Posterior vena cava (tissue), 2 donors: Measurements from ENCODE around the gene GPBP1. TPM values are rescaled to one million over a fixed set of nuclear protein-coding genes. Genes with fewer than 3 reads are reported as not detected.

Experiments
- DNase-seq: peaks from one replicate; pipeline ENCODE4 v3.0.0-alpha.2; 2020; ENCODE audit warnings: low spot score
- intact Hi-C, 2 donors: fragments of 100-400 bp; cut with DNase I; formaldehyde crosslinking; loops; one replicate each; pipeline versions ENCODE4 v1.14.1 to v1.14.2; 2022 to 2023
- total RNA-seq, 2 donors: library from RNA; stranded (reverse); fragmentation: NEBNext Ultra II Directional; extraction: Animal tissue kit (Norgen Biotek cat#: 25700); gene quantifications; one replicate each; pipeline ENCODE4 v1.2.1, GENCODE V29; 2021
- donor health status: DM: yes; HTN: yes; CAD: no.
- donor health status: DM: yes; HTN: yes; CAD: no.

The GPBP1 gene
- total RNA-seq, 2 donors from 2014 or later = 51.2 to 51.6 TPM

GRCh38 chr5:57199866-57200265, 26.0 kb downstream of the GPBP1 start:
- intact Hi-C loops = no loop called here
- no peak for DNase-seq

GRCh38 chr5:57202811-57203210, 29.0 kb downstream of the GPBP1 start:
- no peak for DNase-seq
- intact Hi-C loops = no loop called here

GRCh38 chr5:57207007-57207653, 33.3 kb downstream of the GPBP1 start:
- intact Hi-C loops = no loop called here

GRCh38 chr5:57207681-57208080, 33.8 kb downstream of the GPBP1 start:
- DNase-seq = no peak
- intact Hi-C loops = no loop called here

More at GRCh38 chr5:57207007-57207653, 33.3 kb downstream of the GPBP1 start:
- DNase-seq = no peak

GRCh38 chr5:57209316-57210040, 35.6 kb downstream of the GPBP1 start:
- no peak for DNase-seq
- intact Hi-C loops = no loop called here

- intact Hi-C loops = no loop called here
- no peak for DNase-seq
These were observed 36.8 kb downstream of the GPBP1 start for GRCh38 chr5:57210633-57211032.

GRCh38 chr5:57211039-57211438, 37.2 kb downstream of the GPBP1 start:
- intact Hi-C loops = no loop called here
- no peak for DNase-seq

GRCh38 chr5:57215629-57216195, 41.9 kb downstream of the GPBP1 start:
- DNase-seq = no peak
- intact Hi-C loops = no loop called here

GRCh38 chr5:57216714-57217113, 42.9 kb downstream of the GPBP1 start:
- no peak for DNase-seq
- intact Hi-C loops = no loop called here

- intact Hi-C loops = no loop called here
These were observed 45.5 kb downstream of the GPBP1 start for GRCh38 chr5:57219386-57219785.

GRCh38 chr5:57221049-57221568, 47.2 kb downstream of the GPBP1 start:
- DNase-seq = no peak
- intact Hi-C loops = loop anchor here in 1 of 2 donors (5.0 kb wide), 1 partner anchor 319 kb away; no protein-coding TSS in a partner anchor

More at GRCh38 chr5:57219386-57219785, 45.5 kb downstream of the GPBP1 start:
- DNase-seq = no peak

- intact Hi-C loops = no loop called here
These were observed 51.7 kb downstream of the GPBP1 start for GRCh38 chr5:57225553-57225952.

GRCh38 chr5:57229313-57229712, 55.5 kb downstream of the GPBP1 start:
- intact Hi-C loops = no loop called here
- DNase-seq = no peak

More at GRCh38 chr5:57225553-57225952, 51.7 kb downstream of the GPBP1 start:
- no peak for DNase-seq

GRCh38 chr5:57231607-57232006, 57.7 kb downstream of the GPBP1 start:
- intact Hi-C loops = no loop called here
- DNase-seq = no peak

- intact Hi-C loops = no loop called here
- no peak for DNase-seq
These were observed 58.6 kb downstream of the GPBP1 start for GRCh38 chr5:57232293-57233033.

- no peak for DNase-seq
- intact Hi-C loops = no loop called here
These were observed 69.7 kb downstream of the GPBP1 start for GRCh38 chr5:57243286-57244137.

- intact Hi-C loops = no loop called here
- no peak for DNase-seq
These were observed 70.5 kb downstream of the GPBP1 start for GRCh38 chr5:57244331-57244730.

GRCh38 chr5:57246426-57246825, 72.6 kb downstream of the GPBP1 start:
- no peak for DNase-seq
- intact Hi-C loops = no loop called here

- intact Hi-C loops = no loop called here
- DNase-seq = no peak
These were observed 73.9 kb downstream of the GPBP1 start for GRCh38 chr5:57247765-57248164.
